ENCODE data around the gene EXD3. TPM values are rescaled to one million over a fixed set of nuclear protein-coding genes. Genes with fewer than 3 reads are reported as not detected.
A peak's percentile ranks its signal among the peaks of the same experiment; 100 is the strongest.

Gene EXD3
- total RNA-seq, 2 experiments from 2014 or later: 8.1 to 9.0 TPM

- intact Hi-C loops (cut with micrococcal nuclease): no loop called here
- ATAC-seq: no peak
- Mint-ChIP-seq H3K27ac (no peak overlapping the region), H3K9me3 (peaks cover 4% of the 10 kb centered on the region), H3K4me1 (ENCODE audit: low read depth) (no peaks in the 10 kb centered on the region), H3K36me3 (ENCODE audit: low read depth) (peaks cover 3% of the 10 kb centered on the region), H3K4me3 (no peak overlapping the region), H3K27me3 (no peaks in the 10 kb centered on the region)
- POLR2A ChIA-PET: no interaction called here
- peak; percentile 11 for DNase-seq
- CTCF ChIA-PET: interaction anchor here (1.0 kb wide), 1 partner anchor 72 kb away, joined by 3 read pairs; the partner anchor contains the start of gene EXD3
- no peak for TF ChIP-seq CTCF (IDR thresholded peaks at IDR 0.05)
Measured at GRCh38 chr9:137350696-137351584, 72.0 kb downstream of the EXD3 start.

GRCh38 chr9:137349471-137350033 is 73.4 kb downstream of the EXD3 start:
- no peak for DNase-seq
- ChIA-PET POLR2A (interaction anchor here (1.3 kb wide), 1 partner anchor 13 kb away, joined by 3 read pairs; no protein-coding TSS in a partner anchor), CTCF (interaction anchor here (1.0 kb wide), 1 partner anchor 73 kb away, joined by 3 read pairs; the partner anchor contains the start of gene EXD3)
- ATAC-seq: no peak
- no peak for TF ChIP-seq CTCF (IDR thresholded peaks at IDR 0.05)
- no peak overlapping the region for H3K27ac Mint-ChIP-seq
- H3K4me3 Mint-ChIP-seq: no peak overlapping the region
- peaks cover 4% of the 10 kb centered on the region for H3K9me3 Mint-ChIP-seq
- no peaks in the 10 kb centered on the region for H3K27me3 Mint-ChIP-seq
- intact Hi-C loops (cut with micrococcal nuclease): no loop called here
- H3K4me1 Mint-ChIP-seq (ENCODE audit: low read depth): no peaks in the 10 kb centered on the region
- H3K36me3 Mint-ChIP-seq (ENCODE audit: low read depth): peaks cover 3% of the 10 kb centered on the region

- ATAC-seq (no peak), DNase-seq (no peak)
- peaks cover 4% of the 10 kb centered on the region for H3K9me3 Mint-ChIP-seq
- no peak overlapping the region for H3K27ac Mint-ChIP-seq
- peaks cover 3% of the 10 kb centered on the region for H3K36me3 Mint-ChIP-seq (ENCODE audit: low read depth)
- CTCF ChIA-PET: no interaction called here
- no peak for TF ChIP-seq CTCF (IDR thresholded peaks at IDR 0.05)
- intact Hi-C loops (cut with micrococcal nuclease): no loop called here
- no peaks in the 10 kb centered on the region for H3K4me1 Mint-ChIP-seq (ENCODE audit: low read depth)
- POLR2A ChIA-PET: interaction anchor here (1.3 kb wide), 1 partner anchor 13 kb away, joined by 3 read pairs; no protein-coding TSS in a partner anchor
- H3K27me3 Mint-ChIP-seq: no peaks in the 10 kb centered on the region
- H3K4me3 Mint-ChIP-seq: no peak overlapping the region
Measured at GRCh38 chr9:137348769-137349470, 74.0 kb downstream of the EXD3 start.

GRCh38 chr9:137347928-137348327 is 75.0 kb downstream of the EXD3 start:
- CTCF ChIA-PET: no interaction called here
- Mint-ChIP-seq H3K27me3 (no peaks in the 10 kb centered on the region), H3K27ac (no peak overlapping the region), H3K9me3 (peaks cover 4% of the 10 kb centered on the region), H3K36me3 (ENCODE audit: low read depth) (peaks cover 3% of the 10 kb centered on the region), H3K4me1 (ENCODE audit: low read depth) (no peaks in the 10 kb centered on the region), H3K4me3 (no peak overlapping the region)
- ATAC-seq (no peak), DNase-seq (no peak)
- intact Hi-C loops (cut with micrococcal nuclease): no loop called here
- POLR2A ChIA-PET: no interaction called here
- no peak for TF ChIP-seq CTCF (IDR thresholded peaks at IDR 0.05)
